Measurements from ENCODE around the gene FAM120B.
A peak's percentile ranks its signal among the peaks of the same experiment; 100 is the strongest.

FAM120B gene

DNA sequence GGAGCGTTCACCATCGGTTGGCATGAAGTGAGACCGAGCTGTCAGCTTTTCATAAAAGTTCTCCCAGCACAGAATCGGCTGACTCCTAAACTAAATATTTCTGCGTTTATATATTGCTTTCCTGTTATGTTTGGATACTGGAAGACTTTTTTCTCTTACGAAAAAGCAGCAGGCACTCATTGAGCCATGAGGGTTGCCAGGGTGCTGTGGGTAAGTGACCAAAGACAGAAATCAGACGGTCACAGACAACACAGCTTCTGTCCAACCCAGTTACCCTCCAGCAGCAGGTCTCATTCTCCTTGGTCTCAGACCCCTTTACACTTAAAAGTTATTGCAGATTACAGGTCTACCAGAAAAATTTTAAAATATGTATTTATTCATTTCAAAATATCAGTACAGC is 113.7 kb downstream of the FAM120B start:
- no peak for DNase-seq (ENCODE audit: low read depth)

DNA sequence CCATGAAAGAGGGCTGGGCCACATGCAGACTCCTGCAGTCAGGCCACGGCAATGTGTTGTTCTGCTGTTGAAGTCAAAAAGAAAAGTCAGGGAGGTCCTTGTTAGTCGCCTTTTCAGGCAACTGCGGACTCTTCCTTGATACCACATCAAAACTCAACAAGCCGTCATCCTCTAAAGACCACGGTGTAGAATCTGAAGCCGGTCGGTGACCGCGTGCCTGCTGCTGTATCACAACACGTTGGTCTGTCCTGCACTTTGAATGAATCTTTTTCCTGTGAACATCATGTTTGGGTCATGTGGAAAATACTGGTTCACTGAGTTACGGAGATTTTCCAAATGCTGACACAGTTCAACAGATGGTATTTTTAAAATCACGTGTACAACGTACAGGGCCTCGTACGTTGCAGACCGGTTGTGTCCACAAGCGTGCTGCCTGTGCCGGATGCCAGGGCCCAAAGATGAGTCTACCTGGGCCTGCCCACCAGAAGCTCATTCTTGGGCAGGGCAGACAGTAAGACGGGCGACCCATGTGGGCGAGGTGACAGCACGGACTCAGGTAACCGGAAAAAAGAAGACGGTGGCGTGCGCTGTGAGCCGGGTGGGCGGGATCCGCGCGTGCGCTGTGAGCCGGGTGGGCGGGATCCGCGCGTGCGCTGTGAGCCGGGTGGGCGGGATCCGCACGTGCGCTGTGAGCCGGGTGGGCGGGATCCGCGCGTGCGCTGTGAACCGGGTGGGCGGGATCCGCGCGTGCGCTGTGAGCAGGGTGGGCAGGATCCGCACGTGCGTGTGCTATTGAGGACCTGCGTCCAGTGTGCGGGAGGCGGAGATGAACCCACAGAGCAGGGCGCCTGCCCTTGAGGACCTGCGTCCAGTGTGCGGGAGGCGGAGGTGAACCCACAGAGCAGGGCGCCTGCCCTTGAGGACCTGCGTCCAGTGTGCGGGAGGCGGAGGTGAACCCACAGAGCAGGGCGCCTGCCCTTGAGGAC is 114.5 kb downstream of the FAM120B start:
- DNase-seq (ENCODE audit: low read depth): no peak

DNA sequence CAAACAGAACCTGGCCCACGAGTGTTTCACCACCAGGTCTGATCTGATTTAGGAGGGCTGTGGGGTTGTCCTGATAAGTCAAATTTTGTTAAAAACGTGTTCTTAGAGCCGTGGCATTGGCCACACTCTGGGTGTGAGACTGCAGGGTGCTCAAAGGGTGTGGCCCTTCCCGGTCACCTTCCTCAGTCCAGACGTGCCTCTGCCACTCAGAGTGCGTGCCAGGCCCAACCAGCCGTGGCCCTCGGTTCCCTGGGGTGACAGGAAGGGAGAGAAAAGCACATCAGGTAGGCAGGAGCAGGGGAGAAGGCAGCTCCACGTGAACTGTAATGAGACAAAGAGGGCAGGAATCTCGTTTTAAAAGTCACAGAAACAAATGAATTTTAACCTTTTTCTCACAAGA is 115.4 kb downstream of the FAM120B start:
- DNase-seq (ENCODE audit: low read depth): no peak

- no peak for DNase-seq (ENCODE audit: low read depth)
Measured at GRCh38 chr6:170423030-170423429, 116.5 kb downstream of the FAM120B start.

GRCh38 chr6:170423814-170424603 is 117.5 kb downstream of the FAM120B start:
- DNase-seq (ENCODE audit: low read depth): no peak

DNA sequence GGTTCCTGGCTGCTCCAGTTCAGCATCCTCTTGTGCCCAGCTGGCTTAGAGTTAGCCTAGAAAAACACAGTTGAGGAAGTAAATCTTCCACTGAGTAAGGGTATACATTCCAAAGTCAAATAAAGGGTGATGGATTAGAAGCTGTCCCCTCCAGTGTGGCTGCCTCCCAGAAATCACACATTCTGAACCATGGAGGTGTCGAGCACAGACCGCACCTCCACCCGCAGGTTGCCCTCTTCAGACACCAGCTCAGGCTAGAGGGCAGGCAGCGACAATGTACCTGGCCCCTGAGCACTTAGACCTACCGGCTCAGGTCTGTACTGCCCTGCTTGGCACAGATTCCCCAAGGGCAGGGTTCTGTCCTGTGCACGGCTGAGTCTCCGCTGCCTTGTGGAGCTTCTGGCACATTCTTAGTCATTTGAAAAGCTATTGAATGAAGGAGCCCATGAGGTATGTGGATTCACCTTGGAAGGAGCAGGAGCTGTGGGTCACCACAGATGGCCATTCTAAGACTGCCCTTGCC is 118.1 kb downstream of the FAM120B start:
- DNase-seq (ENCODE audit: low read depth): no peak

DNA sequence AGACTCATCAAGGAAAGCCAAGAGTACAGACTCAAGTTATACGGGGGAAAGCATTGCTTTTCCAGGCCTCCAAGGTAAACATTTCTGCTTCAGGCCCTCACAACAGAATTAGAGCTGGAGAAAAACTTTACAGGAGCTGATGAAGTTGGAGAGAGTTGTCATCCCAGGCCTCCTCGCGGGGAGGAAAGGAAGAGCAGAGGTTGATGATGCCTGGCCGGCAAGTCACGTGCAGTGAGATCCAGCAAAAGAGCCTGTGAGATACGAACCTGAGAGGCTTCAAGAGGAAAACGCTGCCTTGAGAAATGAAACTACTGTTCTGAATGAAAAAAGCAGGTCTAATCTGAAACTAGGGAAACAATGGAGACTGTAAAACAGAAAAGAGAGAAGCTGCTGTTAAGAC is 122.9 kb downstream of the FAM120B start:
- no peak for DNase-seq (ENCODE audit: low read depth)

GRCh38 chr6:170433163-170434116 is 126.9 kb downstream of the FAM120B start:
- DNase-seq (ENCODE audit: low read depth): no peak

- DNase-seq (ENCODE audit: low read depth): no peak
Measured at GRCh38 chr6:170434117-170434820, 127.7 kb downstream of the FAM120B start.

DNA sequence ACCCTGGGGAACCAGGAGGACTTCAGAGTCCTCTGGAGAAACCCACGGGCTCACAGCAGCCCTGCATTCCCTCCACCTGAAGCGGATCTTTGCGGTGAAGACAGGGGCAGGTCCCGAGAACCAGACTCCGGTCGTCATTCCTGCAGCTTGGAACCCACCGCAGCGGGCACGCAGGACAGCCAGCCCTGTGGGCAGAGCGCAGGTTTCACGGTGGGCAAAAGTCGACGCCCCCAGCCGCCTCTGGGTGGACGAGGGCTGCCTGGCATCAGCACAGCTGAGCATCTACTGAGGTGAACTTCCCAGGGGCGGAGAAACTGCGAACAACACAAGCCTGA is 128.2 kb downstream of the FAM120B start:
- DNase-seq (ENCODE audit: low read depth): no peak

DNA sequence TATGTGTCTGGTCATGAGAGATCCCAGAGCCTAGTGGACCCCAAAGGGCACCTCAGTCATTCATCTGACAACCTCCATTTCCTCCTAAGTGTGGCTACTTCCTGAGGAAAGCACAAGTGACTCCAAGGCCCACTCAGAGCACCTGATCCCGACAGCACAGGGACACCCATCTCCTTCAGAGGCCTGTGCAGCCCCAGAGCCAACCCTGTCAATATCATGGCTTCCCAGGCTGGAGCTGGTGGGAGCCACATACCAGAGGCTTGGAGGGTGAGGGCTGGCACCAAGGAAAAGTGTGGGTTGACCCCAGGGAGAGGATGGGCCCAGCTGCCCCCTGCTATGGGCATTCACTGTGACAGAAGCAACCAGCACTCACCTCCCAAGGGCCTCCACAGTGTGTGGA is 129.2 kb downstream of the FAM120B start:
- DNase-seq (ENCODE audit: low read depth): no peak

GRCh38 chr6:170436209-170436809 is 129.8 kb downstream of the FAM120B start:
- no peak for DNase-seq (ENCODE audit: low read depth)

DNA sequence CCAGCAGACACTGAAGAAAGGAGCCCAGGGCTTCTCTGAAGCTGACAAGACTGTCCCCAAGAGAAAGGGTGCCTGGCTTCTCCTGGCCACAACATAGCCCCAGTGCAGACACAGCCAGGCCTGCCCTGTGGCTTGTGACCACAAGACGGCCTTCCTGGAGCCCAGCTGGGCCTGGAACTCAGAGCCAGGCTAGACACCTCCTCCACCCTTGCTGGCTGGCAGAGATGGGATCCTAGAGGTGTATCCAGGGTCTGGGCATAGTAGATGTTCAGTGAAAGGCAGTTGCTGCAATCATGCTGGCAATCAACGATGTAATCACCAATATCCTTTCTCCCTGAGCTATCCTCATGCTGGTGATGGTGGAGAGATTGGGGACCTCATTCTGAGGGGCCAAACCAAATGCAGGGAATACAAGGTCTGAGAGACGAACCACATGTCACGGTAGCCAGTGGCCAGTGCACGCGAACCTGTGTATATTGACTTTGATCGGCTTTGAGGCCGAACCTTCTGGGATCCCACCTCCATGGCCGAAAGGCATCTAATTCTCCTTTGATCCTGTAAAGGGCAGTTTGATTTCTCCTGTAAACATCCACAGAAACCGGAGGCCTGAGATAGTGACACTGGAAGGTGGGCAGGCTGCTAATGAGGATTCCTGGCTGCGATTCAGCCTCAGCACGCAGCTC is 131.3 kb downstream of the FAM120B start:
- no peak for DNase-seq (ENCODE audit: low read depth)

DNA sequence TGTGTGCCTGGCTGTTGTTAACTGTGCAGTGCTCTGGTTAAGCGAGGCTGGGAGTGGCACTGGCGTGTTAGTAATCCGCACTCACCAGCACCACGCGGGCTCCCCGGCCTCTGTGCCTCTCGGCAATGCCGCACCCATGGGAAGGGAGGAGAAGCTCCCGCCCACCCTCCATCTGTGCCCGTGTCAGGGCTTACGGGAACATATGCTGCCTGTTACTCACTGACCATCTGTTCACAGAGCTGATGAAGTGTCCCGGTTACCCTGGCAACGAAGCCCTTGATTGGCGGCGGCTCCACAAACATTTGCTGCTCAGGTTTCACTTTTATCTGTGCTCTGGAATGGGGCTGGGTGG is 131.8 kb downstream of the FAM120B start:
- DNase-seq (ENCODE audit: low read depth): peak; percentile 98

GRCh38 chr6:170438861-170439260 is 132.3 kb downstream of the FAM120B start:
- no peak for DNase-seq (ENCODE audit: low read depth)

- DNase-seq (ENCODE audit: low read depth): no peak
Measured at GRCh38 chr6:170439366-170440361, 133.1 kb downstream of the FAM120B start.

GRCh38 chr6:170440437-170440836 is 133.9 kb downstream of the FAM120B start:
- DNase-seq (ENCODE audit: low read depth): no peak

DNA sequence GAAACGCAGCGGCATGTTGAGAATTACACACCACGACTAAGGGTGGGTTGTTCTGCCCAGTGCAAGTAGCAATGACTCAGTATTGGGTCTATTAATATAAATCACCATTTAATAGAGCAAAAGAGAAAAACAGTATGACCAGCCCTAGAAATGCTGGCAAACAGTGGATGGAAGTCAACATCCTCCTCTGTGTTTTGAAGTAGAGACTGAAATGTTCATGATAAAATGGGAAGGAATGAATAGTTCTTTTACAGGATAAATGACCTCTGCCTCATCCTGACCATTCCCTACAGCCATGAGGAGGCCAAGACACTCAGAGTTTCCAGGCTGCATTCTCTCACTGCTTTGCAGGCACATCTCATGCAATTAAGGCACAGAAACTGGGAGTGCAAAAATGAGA is 134.8 kb downstream of the FAM120B start:
- no peak for DNase-seq (ENCODE audit: low read depth)

DNA sequence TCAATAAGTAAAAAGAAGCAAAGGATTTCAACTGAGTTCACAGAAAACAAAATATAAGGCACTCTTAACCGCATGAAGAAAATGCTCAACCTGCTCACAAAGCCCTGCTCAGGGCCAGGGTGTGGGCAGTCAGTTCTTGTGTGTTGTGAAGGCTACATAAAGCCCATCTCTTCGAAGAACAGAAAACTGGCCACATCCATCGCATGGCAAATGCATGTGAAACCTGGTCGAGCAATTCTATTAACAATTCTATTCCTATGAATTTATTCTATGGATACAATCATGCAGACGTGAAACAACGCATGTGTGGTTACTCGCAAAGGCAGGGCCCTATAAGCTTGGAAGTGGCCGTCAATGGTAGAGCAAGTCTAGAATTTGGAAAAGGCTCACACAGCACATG is 136.0 kb downstream of the FAM120B start:
- no peak for DNase-seq (ENCODE audit: low read depth)

Data from fibroblast of the conjunctiva (primary cell).